GM04504 (cell line): ENCODE results near the gene PLEKHA7.

ENCODE experiments used
- DNase-seq: peaks from one replicate; pipeline ENCODE4 v3.0.0-alpha.2; 2012; ENCODE audit warnings: low read depth

Gene PLEKHA7

DNA sequence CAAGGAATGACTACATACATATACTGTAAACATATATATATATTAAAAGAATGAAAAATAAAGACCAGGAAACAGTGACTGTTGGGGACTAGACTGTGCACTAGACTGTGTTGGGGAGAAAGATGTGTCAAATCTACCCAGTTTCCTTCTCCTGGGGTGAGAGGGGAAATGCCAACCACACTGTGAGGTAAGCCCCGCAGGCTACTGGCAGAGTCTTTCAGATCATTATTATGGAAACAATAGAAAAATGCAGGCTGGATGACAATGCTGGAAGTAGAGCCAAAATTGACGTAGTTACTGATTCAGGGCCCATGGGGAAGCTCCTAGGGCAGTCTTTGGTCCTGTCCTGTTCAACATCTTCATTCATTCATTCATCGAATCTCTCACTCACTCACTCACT is 174.4 kb downstream of the PLEKHA7 start:
- no peak for DNase-seq

DNA sequence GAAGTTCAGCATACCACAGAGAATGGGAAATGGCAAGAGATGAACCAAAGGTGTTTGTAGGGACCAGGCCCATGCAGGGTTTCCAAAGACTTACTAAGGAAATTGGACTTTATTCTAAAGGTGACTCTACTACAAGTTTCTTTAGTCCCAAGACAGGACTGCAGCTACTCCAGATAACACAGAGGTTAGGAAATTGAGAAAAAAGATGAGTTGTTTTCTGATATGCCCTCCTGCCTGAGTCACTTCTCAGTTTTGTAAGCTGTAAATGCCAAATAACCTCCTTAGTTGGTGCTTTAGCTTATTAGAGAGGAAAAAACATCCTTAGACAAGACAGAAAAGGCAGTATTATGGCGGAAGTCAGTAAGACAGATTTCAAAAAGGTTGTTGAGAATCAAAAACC is 179.8 kb downstream of the PLEKHA7 start:
- no peak for DNase-seq

DNA sequence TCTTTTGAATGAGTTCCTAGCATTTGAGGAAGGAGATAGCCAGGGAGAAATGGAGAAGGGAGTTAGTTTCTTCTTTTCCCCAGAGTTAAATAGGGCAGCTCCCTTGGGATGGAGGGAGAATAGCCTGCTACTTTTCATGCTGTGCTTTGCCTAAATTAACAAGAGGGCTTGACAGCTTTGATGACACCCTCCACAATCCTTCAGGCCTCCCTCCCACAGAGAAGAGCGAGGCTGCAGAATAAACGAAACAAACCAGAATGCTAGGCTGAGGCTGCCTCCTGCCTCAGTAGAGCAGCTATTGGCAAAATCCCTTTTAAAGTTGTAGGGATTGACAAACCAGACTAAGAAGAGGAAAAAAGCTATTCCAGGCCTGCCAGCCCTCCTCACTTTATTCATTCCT is 181.2 kb downstream of the PLEKHA7 start:
- no peak for DNase-seq

DNA sequence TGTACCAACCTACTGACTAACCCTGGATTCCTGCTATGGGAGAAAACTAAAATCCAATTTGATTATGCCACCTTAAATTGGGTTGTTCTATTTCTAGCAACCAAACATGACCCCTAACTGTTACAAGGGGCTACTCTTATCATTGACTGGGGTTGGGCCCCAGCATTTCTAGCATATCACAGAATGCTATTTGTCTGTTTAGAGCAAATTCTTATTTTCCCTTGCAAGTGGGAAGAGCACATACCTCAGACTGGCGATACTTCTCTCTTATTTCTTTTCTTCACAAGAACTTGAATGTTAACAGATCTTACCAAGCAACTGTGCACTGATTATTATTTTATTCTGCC is 182.0 kb downstream of the PLEKHA7 start:
- no peak for DNase-seq

DNA sequence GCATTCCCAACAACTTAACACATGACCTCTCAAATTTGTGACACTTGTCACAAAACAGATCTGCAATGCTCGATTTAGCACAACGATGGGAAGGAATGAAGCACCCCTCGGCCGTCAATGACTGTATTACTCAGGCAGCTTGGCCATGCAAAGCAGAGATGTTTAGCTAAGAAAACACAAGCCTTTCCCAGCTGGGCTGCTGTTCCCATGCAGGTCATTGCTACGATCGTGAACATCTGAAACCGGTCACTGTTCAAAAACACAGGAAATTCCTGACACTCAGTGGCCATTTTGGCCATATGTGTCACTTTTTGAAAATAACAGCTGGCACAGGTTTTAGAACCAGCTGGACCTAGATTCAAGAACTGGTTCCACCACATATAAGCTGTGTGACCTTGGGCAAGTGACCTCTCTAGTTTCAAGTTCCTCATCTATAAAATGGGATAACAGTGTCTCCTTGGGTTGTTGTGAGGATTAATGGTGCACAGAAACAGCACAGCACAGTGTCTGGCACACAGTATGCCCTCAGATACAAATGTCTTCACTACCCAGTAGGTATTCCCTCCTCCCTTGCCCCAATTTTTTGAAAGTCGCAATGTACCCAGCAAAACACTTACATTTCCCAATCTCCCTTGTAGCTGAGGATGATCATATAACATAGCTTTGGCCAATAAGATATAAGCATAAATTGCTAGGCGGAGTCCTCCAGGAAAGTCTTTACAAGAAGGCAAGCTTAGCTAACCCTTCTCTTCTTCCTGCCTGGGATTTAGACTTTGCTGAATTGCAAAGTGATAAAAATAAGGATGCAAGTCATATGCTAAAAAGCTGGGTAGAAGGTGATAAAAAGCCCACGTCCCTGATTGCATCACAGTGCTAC is 182.7 kb downstream of the PLEKHA7 start:
- DNase-seq = no peak

DNA sequence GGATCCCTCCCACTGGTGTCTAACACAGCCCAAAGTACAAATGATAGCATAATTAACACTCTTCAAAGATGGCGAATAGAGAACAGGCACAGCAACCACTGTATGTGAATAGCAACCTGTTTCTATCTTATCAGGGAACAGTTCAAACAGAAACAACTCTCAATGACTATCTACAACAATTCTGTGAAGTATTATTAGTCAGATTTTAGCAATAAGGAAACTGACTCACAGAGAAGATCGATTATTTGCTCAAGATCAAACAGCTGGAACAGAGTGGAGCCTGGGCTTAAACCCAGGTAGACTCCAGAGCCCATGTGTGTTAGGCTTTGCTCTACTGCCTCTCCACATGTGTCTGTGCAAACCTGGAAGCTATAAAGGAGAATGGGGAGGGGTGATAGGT is 187.1 kb downstream of the PLEKHA7 start:
- DNase-seq = no peak

DNA sequence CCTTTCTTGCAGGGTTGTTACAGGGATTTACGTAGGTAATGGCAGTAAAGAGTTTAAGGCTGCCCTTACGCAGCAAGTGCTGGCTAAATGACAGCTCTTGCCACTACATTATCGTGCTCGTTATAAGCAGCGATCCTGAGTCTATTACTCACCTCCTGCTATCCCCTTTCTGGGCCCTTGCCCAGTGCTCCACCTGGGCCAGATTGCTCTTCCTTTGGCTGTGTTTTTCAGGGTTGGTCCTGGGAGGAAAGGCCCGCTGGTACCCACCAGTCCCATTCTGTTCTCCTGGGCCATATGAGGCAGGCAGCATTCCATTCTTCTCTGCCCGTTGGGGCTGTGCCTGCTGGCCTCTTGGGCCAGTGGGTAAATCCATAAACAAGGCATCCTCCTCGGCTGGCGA is 188.2 kb downstream of the PLEKHA7 start:
- no peak for DNase-seq

DNA sequence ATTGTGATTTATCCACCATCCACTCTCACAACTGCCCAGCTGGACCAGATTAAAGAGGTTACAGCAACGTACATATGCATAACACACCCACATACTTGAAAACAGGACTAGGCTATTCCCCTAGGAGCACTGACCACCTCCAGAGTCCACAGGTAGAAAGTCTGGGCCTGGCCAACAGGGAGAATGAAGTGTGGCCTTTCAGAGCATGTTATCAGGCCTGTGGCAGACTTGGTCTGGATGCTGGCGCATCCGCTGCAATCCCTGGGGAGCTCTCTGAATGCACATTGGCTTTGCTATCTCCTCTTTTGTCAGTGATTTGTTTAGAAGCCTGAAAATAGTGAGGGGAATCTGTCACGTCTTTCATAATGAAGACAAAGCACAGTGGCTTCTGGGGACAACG is 189.1 kb downstream of the PLEKHA7 start:
- DNase-seq = no peak

DNA sequence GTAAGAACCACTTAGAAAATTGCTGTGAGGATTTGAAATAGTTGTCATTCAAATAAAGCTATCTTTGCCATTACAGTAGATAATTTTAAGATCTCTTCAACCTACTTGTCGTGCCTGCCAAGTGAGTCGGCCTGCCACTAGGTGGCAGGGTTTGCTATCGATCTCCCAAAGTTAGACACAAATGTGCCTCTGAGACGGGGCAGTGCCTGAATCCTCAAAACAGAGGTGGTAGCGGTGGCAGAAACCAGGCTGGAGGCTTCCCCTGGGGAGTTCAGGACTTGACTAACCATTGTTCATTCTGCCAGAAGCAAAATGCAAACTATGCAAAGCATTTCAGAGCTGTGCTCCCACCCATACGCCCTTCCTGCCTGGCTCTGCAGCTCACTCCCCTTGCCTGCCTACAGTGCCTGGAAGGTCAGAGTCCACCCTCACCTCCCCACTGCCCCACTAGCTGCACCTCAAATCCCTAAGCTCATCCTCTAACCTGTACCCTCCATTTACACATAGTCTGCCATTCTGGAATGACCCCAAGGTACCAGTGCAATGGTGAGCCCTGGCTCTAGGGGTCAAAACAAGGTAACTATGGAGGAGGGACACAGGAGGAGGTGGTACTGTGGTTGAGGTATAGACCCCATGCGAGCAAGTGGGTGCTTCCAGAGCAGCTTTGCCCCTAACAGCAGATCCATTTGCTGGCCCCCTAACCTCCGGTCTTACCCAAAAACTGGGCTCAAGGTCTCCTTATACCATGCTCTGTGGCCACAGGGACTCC is 193.7 kb downstream of the PLEKHA7 start:
- peak; percentile 48 for DNase-seq

DNA sequence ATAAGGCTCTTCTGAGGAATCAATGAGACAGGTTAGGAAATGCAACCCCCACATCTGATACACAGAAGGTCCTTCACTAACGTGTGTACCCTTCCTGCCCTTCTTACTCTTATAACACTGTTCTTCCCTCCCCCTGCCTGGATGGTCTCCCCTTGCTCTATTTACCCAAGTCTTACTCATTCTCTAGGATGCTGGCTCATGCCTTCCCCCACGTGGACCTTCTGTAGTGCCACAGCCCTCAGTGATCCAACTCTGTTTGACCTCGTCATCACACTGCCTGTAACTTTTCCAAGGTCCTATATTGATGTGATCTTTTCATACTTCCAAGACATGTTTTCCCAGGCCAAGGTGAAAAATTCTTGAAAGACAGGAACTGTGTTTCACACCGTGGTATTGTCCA is 195.9 kb downstream of the PLEKHA7 start:
- DNase-seq = no peak

DNA sequence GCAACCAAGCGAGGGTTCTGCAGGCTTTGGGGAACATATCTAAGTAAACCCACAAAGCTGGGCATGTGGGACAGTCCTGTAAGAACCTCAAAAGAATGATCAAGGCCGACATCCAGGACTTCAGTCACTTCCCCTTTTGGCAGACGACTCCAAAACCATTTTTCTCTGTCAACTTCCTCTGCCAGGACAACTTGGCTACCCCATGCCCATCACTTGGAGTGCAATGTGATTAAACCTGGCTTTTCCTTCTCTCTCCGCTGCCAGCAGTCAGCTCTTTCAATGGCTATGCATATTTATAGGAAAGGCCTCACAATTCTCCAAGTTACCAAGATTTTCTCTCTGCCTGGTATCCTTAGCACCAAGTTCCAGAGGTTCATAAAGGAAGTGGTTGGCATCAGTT is 196.9 kb downstream of the PLEKHA7 start:
- no peak for DNase-seq

DNA sequence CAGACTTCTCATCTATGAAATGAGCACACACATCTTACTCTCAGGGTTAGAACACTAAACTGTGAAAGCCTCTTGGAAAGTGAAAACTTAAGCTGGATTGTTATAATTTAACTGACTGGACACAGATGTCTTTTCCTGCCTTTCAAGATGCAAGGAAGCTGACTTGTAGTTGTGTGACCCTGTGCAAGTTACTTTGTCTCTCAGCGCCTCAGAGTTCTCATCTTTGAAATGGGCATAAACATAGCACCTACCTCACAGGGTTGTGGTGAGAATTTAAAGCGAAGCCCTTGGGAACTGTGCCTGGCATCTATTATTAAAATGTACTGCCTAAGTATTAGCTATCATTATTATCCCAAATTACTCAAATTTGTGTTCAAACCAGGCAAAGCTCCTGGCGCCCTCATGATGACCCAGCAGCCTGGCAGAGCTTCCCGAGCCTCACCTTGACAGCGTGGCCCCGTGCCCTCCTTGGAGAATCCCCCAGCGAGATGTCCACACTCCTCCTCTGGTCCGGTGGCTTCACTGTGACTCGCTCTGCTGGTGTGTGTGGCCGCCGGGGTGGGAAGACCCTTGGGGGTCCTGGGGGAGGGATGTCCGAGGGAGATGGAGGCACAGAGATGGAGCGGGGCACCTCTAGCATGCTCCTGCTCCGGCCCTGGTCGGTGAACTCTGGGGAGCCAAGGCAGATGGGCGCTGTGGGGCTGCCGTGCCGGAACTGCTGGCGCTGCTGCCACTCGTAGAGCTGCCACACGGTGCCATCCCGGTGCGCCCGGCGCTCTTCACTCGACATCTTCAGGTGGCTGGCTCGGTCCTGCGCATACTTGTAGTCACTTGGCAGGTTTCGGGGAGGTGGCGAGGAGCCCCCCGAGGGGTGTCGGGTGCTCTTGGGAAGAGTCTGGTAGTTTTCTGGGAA is 197.6 kb downstream of the PLEKHA7 start:
- no peak for DNase-seq

DNA sequence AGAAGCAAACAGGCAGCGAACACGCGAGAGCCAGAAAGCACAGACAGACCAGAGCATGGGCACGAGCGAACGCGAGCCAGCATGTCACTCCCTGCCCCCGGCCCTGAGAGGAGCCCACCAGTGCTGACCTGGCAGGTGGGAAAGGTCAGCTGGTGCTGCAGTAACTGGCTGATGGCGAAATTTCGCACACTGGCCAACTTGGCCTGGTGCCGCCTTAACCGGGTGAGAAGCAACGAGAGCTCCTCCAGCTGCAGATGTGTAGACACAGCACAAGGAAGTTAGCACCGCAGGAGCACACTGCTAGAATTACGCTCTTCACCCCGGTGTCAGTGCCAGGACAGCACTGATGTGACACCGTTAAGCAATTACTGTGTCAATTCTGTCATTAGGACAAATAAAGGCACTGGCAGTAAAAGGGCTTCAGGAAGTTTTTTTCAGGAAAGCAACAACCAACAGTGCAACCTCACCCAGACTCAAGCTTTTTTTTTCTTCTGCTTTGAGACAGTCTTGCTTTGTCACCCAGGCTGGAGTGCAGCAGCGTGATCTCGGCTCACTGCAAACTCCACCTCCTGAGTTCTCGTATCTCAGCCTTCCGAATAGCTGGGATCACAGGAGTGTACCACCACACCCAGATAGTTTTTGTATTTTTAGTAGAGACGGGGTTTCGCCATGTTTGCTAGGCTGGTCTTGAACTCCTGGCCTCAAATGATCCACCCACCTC is 199.0 kb downstream of the PLEKHA7 start:
- DNase-seq = no peak

DNA sequence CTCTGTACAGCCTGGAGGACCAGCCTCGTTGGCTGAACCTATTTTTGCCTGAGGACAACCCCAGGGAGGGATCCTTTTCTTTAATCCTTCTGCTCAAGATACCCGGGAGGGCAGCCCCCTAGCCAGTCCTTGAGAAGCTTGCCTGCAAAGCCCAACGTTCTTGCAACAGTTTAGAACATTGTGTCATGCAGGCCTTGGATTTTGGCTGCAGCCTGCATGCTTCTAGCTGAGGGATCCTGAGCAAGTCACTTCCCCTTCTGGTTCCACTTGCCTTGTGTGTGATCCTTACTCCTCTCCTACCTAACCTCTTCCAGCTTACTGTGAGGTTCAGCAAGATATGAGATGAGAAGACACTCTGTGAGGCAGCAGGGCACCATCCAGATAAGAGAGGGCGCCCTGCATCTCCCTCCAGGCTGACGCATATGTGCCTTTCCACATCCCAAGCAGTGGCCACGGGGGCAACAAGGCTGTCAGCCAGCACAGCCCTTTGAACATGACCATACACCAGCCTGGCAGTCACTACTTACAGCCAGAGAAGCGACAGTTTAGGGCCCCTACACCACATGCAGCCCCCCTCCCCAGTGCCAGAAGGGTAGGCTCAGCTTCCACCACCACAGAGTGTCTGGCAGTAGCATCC is 199.7 kb downstream of the PLEKHA7 start:
- DNase-seq = no peak

DNA sequence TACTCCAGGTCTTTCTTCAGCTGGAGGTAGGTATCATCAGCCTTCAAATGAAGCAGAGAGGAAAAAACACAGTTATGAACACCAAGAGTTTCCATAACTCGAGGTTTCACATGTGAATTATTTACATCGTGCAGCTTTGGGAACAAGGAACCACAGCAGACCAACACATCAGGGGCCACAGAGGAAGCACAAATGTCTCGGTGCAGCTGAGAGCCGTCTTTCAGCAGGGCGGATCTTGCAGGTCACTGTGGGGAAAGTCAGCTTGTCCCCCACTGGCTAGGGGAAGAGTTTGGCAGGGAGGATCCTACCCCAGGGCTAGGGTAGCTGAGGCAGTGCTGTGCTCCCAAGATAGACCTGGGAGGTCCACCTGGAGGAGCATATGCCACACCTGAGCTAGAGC is 201.1 kb downstream of the PLEKHA7 start:
- DNase-seq = no peak

DNA sequence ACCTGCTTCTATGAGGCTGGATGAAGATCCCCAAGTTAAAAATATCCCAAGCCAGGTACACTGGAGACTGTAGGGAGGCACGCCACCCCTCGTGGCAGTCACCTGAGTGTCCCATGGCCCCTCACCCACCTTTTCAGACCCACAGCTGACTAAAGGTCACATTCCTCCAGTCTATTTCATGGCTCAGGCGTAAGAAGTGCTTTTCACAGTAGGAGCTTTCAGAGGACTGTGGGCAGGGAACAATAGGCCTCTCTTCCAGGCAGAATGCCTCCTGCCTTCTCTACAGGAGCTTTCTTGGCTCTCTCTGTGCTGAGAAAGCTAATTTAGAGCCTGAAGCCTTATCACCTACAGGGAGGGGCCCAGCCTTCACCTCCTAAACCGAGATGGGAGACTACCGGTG is 201.9 kb downstream of the PLEKHA7 start:
- no peak for DNase-seq

DNA sequence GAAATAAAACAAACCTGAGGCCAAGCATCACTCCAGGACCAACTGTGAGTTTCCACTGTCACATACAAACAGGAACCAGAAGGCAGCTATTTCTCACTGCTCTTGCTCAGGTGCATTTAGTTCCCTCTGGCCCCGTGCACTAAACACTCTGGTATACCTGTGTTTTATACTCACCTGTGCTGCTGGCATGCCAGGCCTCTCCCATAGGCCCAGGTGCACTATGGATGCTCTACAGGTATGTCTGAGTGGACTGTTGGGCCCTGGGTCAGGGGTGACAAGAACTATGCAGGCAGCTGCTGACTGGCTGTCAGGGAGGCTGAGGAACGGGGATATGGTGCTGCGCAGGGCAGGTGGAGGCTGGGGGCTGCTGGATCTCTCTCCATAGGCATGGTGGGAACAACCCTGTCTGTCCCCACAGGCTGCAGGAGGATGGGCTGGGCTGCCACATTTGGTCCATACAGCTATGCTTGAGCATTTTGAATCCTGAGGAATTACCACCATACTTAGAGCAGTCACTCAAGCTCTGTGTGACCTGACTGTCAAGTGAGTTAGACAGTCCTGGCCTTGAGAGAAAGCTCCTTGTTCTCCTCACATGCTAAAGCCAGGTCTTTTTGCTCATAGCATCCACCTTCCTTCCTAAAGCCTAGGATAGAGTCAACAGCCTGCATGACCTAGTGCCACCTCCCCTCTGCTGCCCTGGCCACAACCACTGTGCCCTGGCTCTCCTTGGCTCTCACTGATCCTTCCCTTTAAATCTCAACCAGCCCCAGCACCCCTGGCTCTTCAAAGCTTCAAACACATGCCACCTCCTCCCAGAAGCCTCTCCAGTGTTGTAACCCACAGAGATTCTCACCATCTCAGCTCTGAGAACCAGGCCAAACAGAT is 202.8 kb downstream of the PLEKHA7 start:
- DNase-seq = no peak

DNA sequence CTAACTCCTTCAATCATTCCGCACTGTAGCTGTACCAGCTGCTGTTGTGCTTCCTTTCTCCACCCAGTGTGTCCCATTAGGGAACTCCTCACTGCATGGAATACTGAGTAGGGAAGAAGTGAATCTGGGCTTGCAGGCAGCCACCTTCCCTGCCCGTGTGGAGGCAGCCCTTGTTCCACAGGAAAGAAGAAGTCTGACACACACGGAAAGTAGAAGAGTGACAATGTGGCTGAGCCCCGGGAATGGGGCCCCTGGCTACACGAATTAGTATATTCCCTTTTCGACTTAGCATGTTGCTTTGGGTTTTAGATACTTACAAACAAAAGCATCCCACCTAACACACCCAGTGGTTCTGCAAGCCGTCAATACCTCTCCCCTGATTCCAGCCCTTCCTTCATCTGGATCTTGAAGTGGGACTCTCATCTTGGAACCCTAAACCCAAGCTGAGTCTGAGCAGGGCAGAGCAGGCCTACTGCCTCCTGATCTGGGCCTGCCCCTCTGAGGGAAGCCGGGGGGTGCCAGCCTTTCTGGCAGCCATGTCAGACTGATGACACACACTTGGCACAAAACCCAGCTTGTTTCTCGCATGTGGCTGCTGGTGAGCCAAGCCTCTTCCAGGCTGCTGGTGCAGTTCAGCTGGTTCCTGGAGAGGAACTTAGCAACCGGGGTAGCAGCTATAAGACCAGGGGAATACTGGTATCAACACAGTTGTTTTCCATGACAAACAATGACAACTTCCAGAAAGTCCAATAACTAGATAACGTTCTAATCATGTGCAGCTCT is 204.1 kb downstream of the PLEKHA7 start:
- DNase-seq = no peak

DNA sequence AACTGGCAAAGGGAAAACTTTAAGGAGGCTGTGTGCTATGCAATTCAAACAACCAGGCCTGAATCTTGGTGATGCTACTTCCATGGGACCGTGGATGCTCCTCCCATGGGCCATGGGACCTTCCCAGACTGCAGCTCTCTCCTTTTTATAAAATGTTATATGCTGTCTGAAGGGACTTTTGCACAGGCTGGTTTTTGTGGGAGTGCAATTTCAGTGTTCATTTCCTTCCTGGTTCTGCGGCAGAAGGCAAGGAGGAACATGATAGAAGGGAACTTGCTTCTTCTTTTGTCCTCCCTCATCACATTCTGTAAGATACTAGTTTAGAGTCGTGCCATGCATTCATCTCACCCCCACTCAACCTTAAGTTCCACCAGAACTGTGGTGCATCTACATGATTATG is 206.9 kb downstream of the PLEKHA7 start:
- DNase-seq = no peak

DNA sequence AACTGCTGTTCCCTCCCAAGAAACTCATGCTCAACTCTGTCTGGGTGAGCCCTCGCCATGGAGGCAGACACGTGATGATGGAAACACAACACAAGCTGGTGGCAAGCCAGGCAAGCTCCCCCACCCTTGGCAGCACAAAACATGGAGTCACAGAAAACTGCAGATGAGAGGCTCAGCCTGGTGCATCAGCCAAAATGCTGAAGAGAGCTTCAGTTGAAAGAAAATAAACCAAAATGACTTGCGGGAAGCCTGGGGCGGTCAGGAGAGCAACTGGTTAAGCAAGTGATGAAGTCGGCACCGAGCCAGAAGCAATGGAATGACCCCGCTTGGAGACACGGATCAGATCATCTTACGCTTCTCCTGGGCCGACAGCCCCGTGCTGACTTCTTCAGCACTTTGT is 207.4 kb downstream of the PLEKHA7 start:
- DNase-seq = no peak
